ENCODE results near the gene CSNK1G3. TPM values are rescaled to one million over a fixed set of nuclear protein-coding genes. Genes with fewer than 3 reads are reported as not detected.

Gene CSNK1G3
- total RNA-seq, 4 donors from 2014 or later: 36.2 to 51.0 (median 46.4) TPM

DNA sequence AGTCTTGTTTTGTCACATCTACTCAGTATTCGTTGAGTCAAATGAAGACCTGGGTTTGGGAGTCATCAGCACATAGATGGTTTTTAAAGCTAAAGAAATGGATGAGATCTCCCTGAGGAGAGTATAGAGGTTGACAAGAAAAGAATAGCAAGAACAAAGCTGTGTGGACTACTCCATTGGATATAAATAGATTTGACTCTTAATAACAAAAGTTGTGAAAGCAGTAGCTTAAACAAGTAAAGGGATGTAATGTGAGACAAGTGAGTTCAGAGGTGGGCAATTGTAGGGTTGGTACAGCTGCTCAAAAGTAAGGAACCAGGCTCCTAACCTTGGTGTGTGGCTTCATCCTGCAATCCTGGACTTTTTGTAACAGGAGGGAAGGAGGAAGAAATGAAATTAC is 49.3 kb downstream of the CSNK1G3 start:
- TF ChIP-seq, protein P1, sequence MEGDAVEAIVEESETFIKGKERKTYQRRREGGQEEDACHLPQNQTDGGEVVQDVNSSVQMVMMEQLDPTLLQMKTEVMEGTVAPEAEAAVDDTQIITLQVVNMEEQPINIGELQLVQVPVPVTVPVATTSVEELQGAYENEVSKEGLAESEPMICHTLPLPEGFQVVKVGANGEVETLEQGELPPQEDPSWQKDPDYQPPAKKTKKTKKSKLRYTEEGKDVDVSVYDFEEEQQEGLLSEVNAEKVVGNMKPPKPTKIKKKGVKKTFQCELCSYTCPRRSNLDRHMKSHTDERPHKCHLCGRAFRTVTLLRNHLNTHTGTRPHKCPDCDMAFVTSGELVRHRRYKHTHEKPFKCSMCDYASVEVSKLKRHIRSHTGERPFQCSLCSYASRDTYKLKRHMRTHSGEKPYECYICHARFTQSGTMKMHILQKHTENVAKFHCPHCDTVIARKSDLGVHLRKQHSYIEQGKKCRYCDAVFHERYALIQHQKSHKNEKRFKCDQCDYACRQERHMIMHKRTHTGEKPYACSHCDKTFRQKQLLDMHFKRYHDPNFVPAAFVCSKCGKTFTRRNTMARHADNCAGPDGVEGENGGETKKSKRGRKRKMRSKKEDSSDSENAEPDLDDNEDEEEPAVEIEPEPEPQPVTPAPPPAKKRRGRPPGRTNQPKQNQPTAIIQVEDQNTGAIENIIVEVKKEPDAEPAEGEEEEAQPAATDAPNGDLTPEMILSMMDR (IDR thresholded peaks at IDR 0.05; ENCODE audit: low read depth): no peak

- TF ChIP-seq, protein P1 (IDR thresholded peaks at IDR 0.05; ENCODE audit: low read depth): no peak
These were observed 60.0 kb downstream of the CSNK1G3 start for GRCh38 chr5:123571927-123572326.

GRCh38 chr5:123578390-123578789 is 66.4 kb downstream of the CSNK1G3 start:
- TF ChIP-seq, protein P1 (IDR thresholded peaks at IDR 0.05; ENCODE audit: low read depth): no peak

DNA sequence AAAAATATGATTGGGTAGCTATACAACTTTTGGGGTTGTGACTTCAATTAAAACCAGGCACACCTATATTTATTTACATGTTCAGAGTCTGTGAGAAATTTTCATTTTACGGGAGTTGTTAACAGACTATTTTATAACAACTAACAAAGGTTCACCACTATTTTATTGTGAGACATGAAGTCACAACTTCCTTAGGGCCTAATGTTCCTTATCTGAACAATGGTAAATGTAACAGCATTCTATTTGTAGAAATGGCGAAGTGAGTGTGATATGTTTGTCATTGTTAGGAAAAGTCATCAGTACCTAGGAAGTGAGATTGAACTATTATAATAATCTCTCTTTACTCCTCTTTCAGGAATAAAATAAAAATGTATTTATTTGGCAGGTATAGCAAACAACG is 67.4 kb downstream of the CSNK1G3 start:
- TF ChIP-seq, protein P1 (IDR thresholded peaks at IDR 0.05; ENCODE audit: low read depth): no peak

- TF ChIP-seq, protein P1 (IDR thresholded peaks at IDR 0.05; ENCODE audit: low read depth): no peak
These were observed 70.7 kb downstream of the CSNK1G3 start for GRCh38 chr5:123582550-123583285.

- TF ChIP-seq, protein P1 (IDR thresholded peaks at IDR 0.05; ENCODE audit: low read depth): no peak
These were observed 73.9 kb downstream of the CSNK1G3 start for GRCh38 chr5:123585871-123586270.

- TF ChIP-seq, protein P1 (IDR thresholded peaks at IDR 0.05; ENCODE audit: low read depth): no peak
These were observed 82.5 kb downstream of the CSNK1G3 start for GRCh38 chr5:123594434-123594833.

Measured in subcutaneous adipose tissue (tissue), 4 donors.